Activated T-cell treated with anti-CD3 and anti-CD28 coated beads, Interleukin-2, amount 50 U/mL, for 72 hours (primary cell): ENCODE results near the gene SLC30A1. TPM values are rescaled to one million over a fixed set of nuclear protein-coding genes. Genes with fewer than 3 reads are reported as not detected.

Experiments
- ATAC-seq, 2 donors: fragments of 150-1000 bp; cut with Tn5 transposase; replicated peaks in 1 of 2; 2 replicates each; pipeline ENCODE4 v1.10.0; 2021; ENCODE audit warnings: moderate library complexity in 2 of 2, mild to moderate bottlenecking in 1 of 2
- DNase-seq, 2 donors: peaks; one replicate each; pipeline ENCODE4 v3.0.0; 2021 to 2022; ENCODE audit warnings: mixed read lengths in 1 of 2
- H3K27ac Mint-ChIP-seq: one replicate; pipeline ENCODE4 v1.8.0; 2022; ENCODE audit warnings: mild to moderate bottlenecking, moderate library complexity, mixed read lengths
- H3K27me3 Mint-ChIP-seq: one replicate; pipeline ENCODE4 v1.8.0; 2022; ENCODE audit warnings: low read depth, mixed read lengths
- H3K36me3 Mint-ChIP-seq, 2 donors: one replicate each; pipeline ENCODE4 v1.8.0; 2022; ENCODE audit warnings: mixed read lengths in 2 of 2, mild to moderate bottlenecking in 1 of 2; ENCODE audit not compliant: insufficient read depth in 2 of 2
- H3K4me1 Mint-ChIP-seq: one replicate; pipeline ENCODE4 v1.8.0; 2022; ENCODE audit warnings: low read depth, mixed read lengths
- H3K4me3 Mint-ChIP-seq, 2 donors: one replicate each; pipeline ENCODE4 v1.8.0; 2022; ENCODE audit warnings: mild to moderate bottlenecking in 2 of 2, mixed read lengths in 2 of 2, moderate library complexity in 2 of 2
- H3K9me3 Mint-ChIP-seq, 2 donors: one replicate each; pipeline ENCODE4 v1.8.0; 2022; ENCODE audit warnings: mixed read lengths in 2 of 2
- total RNA-seq, 2 donors: library from RNA; stranded (reverse); gene quantifications; one replicate each; pipeline ENCODE4 v1.2.3, GENCODE V29; 2022

SLC30A1 gene
- total RNA-seq, 2 donors from 2014 or later: 8.0 to 8.6 TPM

DNA sequence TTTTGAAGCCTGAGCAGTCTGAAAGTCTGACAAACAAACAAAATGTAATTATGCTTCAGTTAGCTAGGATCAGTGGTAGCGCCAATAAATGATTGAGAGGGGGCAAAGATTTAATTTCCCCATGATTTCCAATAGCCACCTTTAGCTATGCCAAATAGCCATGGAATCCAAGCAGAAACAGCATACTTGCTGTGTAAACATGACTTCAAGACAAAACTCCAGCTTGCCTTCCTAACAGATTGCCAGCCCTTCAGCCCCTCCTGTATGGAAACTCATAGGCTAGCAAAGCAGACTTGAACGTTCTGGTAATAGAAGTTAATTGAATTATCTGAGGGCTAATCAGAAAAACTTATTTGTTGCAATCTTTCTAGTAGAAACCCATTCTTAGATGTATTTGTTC is 25.6 kb upstream of the SLC30A1 start:
- Mint-ChIP-seq H3K9me3 (no peaks in the 10 kb centered on the region), H3K4me3 (no peak overlapping the region), H3K27ac (no peak overlapping the region), H3K4me1 (peaks cover 25% of the 10 kb centered on the region), H3K27me3 (no peaks in the 10 kb centered on the region), H3K36me3 (no peaks in the 10 kb centered on the region)
- ATAC-seq: no peak
- no peak for DNase-seq

GRCh38 chr1:211603713-211604112 is 24.8 kb upstream of the SLC30A1 start:
- Mint-ChIP-seq H3K4me1 (peaks cover 25% of the 10 kb centered on the region), H3K4me3 (no peak overlapping the region), H3K27me3 (no peaks in the 10 kb centered on the region), H3K9me3 (no peaks in the 10 kb centered on the region), H3K36me3 (no peaks in the 10 kb centered on the region), H3K27ac (no peak overlapping the region)
- no peak for ATAC-seq
- DNase-seq: no peak

- Mint-ChIP-seq H3K27ac (no peak overlapping the region), H3K36me3 (no peaks in the 10 kb centered on the region), H3K4me3 (no peak overlapping the region), H3K9me3 (no peaks in the 10 kb centered on the region), H3K4me1 (peaks cover 25% of the 10 kb centered on the region), H3K27me3 (no peaks in the 10 kb centered on the region)
- DNase-seq (no peak), ATAC-seq (no peak)
These were observed 24.3 kb upstream of the SLC30A1 start for GRCh38 chr1:211603191-211603701.

GRCh38 chr1:211601982-211602670 is 23.2 kb upstream of the SLC30A1 start:
- Mint-ChIP-seq H3K9me3 (no peaks in the 10 kb centered on the region), H3K4me3 (no peak overlapping the region), H3K4me1 (peaks cover 28% of the 10 kb centered on the region), H3K36me3 (no peaks in the 10 kb centered on the region), H3K27ac (no peak overlapping the region), H3K27me3 (no peaks in the 10 kb centered on the region)
- no peak for DNase-seq
- ATAC-seq: no peak

DNA sequence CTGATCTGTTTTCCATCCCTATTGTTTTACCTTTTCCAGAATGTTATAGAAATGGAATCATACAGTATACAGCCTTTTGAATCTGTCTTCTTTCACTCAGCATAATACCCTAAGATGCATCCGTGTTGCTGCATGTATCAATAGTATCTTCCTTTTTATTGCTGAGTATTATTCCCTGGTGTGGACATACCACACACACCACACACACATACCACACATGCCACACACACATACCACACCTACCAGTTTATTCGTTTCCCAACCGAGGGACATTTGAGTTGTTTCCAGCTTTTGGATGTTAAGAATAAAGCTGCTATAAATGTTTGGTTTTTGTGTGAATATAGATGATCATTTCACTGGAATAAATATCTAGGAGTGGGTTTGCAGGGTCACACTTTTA is 22.2 kb upstream of the SLC30A1 start:
- DNase-seq: no peak
- H3K4me3 Mint-ChIP-seq: no peak overlapping the region
- no peaks in the 10 kb centered on the region for H3K9me3 Mint-ChIP-seq
- H3K27ac Mint-ChIP-seq: no peak overlapping the region
- peaks cover 3% of the 10 kb centered on the region for H3K27me3 Mint-ChIP-seq
- H3K4me1 Mint-ChIP-seq: peaks cover 20% of the 10 kb centered on the region
- no peak for ATAC-seq
- no peaks in the 10 kb centered on the region for H3K36me3 Mint-ChIP-seq

- ATAC-seq: no peak
- DNase-seq: no peak
- H3K4me3 Mint-ChIP-seq: no peak overlapping the region
- H3K4me1 Mint-ChIP-seq: peaks cover 12% of the 10 kb centered on the region
- H3K27me3 Mint-ChIP-seq: peaks cover 7% of the 10 kb centered on the region
- H3K36me3 Mint-ChIP-seq: no peaks in the 10 kb centered on the region
- H3K27ac Mint-ChIP-seq: no peak overlapping the region
- no peaks in the 10 kb centered on the region for H3K9me3 Mint-ChIP-seq
These were observed 20.3 kb upstream of the SLC30A1 start for GRCh38 chr1:211599250-211599649.

- Mint-ChIP-seq H3K9me3 (no peaks in the 10 kb centered on the region), H3K27ac (no peak overlapping the region), H3K27me3 (peaks cover 7% of the 10 kb centered on the region), H3K4me1 (peaks cover 12% of the 10 kb centered on the region), H3K4me3 (no peak overlapping the region), H3K36me3 (no peaks in the 10 kb centered on the region)
- no peak for DNase-seq
- ATAC-seq: no peak
These were observed 19.6 kb upstream of the SLC30A1 start for GRCh38 chr1:211598514-211598913.

DNA sequence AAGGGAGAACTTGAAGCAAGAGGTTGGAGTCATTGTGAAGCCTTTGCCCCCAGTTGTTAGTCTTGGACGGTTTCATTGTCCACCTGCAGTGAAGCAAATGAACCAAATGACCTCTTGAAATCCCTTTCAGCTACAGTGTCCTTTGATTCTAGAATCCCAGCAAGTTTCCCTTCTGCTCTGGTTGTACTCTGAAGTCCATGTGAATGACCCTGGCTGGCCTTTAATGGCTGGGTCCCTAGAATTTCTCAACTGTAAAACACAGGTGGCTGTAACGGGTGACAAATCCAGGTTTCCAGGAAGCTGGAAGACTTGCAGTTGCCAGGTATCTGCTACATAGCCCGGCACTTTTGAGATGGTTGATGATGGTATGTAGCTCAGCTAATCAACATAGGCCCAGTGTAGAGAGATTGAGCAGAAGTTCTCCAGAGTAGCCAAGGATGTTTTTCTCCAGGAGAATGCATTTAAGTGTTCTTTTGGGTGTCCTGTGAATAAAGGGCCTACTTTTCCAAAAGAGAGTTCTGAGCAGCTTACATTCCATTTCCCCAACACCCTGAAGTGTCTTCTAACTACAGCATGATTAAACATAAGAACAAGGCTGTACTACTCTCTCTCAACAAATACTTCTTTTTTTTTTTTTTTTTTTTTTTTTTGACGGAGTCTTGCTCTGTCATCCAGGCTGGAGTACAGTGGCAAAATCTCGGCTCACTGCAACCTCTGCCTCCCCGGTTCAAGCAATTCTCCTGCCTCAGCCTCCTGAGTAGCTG is 17.6 kb upstream of the SLC30A1 start:
- Mint-ChIP-seq H3K27me3 (peaks cover 18% of the 10 kb centered on the region), H3K27ac (no peak overlapping the region)

DNA sequence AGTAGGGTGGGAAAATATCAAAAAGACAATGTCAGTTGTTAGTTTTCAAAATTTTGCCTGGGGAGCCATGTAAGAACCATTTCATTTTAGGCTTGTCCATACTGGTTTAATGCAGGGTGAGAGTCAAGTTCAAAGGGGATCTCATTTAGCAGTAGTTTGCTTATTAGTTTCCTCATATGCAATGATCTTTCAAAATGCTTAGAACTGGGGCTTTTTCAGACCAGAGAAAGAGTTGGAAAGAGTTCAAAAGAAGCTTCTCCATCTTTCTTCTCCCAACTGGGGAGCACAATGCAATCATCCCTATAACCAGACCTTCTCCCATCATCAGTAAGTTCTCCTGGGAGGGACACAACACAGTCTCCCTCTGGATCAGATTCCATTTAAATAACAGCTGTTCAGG is 16.5 kb upstream of the SLC30A1 start:
- Mint-ChIP-seq H3K27me3 (peaks cover 18% of the 10 kb centered on the region), H3K4me3 (no peak overlapping the region), H3K36me3 (no peaks in the 10 kb centered on the region), H3K4me1 (peaks cover 24% of the 10 kb centered on the region), H3K9me3 (no peaks in the 10 kb centered on the region), H3K27ac (no peak overlapping the region)
- no peak for ATAC-seq
- no peak for DNase-seq

More for the DNA sequence above, 17.6 kb upstream of the SLC30A1 start:
- Mint-ChIP-seq H3K36me3 (no peaks in the 10 kb centered on the region), H3K4me1 (peaks cover 24% of the 10 kb centered on the region), H3K4me3 (no peak overlapping the region), H3K9me3 (no peaks in the 10 kb centered on the region)
- ATAC-seq: no peak
- no peak for DNase-seq

DNA sequence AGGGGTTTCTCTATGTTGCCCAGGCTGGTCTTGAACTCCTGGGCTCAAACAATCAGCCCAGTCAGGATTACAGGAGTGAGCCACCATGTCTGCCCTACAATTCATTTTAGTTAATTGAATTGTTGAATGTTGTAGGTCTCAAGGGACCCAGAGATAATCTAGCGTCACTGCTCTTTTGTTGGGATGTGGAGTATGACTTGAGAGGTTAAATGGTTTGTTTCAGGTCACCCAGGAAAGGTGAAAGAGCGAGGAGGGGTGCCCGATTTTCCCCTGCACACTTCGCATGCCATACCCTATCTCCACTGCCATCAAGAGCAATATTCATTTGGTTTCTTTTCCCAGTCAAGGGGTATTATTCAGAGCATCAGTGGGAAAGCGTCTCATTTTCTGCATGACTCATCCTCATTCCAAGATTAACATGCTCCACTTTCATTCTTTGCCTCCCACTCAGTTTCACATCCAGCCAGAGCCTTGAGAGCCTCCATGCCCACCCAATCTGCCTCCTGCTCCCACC is 13.1 kb upstream of the SLC30A1 start:
- H3K4me1 Mint-ChIP-seq: peaks cover 12% of the 10 kb centered on the region
- H3K27me3 Mint-ChIP-seq: peaks cover 18% of the 10 kb centered on the region
- DNase-seq (no peak), ATAC-seq (no peak)
- no peak overlapping the region for H3K27ac Mint-ChIP-seq
- H3K36me3 Mint-ChIP-seq: no peaks in the 10 kb centered on the region
- no peaks in the 10 kb centered on the region for H3K9me3 Mint-ChIP-seq
- no peak overlapping the region for H3K4me3 Mint-ChIP-seq

DNA sequence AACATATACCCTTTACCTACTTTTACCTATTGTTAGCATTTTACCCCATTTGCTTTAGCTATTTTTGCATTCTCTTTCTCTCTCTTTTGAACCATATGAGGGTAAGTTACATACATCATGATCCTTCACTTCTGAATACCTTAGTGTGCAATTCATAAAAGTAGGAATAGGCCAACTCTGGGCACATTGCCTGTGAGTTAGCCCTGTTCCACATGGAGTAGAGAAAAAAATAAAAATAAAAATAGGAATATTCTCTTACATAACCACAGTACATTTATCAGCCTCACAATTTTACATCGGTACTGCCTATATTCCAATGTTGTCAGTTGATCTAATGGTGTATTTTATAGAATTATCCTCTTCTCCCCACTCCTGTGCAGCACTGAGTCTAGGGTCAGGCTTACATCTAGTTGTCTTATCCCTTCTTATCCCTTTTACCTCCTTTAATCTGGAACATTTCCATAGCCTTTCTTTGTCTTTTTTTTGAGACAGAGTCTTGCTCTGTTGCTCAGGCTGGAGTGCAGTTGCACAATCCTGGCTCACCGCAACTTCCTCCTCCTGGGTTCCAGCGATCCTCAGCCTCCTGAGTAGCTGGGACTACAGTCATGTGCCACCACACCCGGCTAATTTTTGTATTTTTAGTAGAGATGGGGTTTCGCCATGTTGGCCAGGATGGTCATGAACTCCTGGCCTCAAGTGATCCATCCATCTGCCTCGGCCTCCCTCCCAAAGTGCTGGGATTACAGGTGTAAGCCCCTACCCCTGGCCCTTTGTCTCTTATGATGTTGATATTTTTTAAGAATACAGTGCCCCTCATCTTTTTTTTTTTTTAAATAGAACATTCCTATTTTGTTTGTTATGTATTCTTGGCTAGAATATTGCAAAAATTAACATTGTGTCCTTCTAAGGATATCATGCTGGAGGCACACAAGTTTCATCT is 11.1 kb upstream of the SLC30A1 start:
- H3K27me3 Mint-ChIP-seq: peaks cover 12% of the 10 kb centered on the region
- H3K27ac Mint-ChIP-seq: no peak overlapping the region
- ATAC-seq (no peak), DNase-seq (no peak)
- H3K9me3 Mint-ChIP-seq: no peaks in the 10 kb centered on the region
- no peaks in the 10 kb centered on the region for H3K36me3 Mint-ChIP-seq
- H3K4me3 Mint-ChIP-seq: no peak overlapping the region
- peaks cover 11% of the 10 kb centered on the region for H3K4me1 Mint-ChIP-seq

DNA sequence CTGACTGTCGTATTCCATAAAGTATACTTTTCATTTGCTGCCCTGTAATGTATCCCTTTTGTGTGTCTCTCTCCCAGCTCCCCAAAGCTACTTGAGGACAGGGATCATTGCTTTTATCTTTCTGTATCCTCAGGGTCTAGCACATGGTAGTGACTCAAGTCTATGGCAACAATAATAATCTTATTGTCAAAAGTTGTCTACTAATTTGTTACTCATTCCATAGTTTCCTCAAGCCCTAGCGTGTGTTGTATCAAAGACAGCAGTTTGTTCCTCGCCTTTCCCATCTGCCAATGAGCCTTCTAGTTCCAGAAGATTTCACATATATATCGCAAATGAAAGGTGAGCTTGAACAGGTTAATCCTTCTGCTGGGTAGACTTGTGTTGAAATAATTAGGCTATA is 9.8 kb upstream of the SLC30A1 start:
- H3K27ac Mint-ChIP-seq: no peak overlapping the region
- no peak for ATAC-seq
- H3K36me3 Mint-ChIP-seq: no peaks in the 10 kb centered on the region
- no peaks in the 10 kb centered on the region for H3K9me3 Mint-ChIP-seq
- DNase-seq: no peak
- H3K27me3 Mint-ChIP-seq: peaks cover 12% of the 10 kb centered on the region
- H3K4me1 Mint-ChIP-seq: peaks cover 11% of the 10 kb centered on the region
- H3K4me3 Mint-ChIP-seq: no peak overlapping the region

DNA sequence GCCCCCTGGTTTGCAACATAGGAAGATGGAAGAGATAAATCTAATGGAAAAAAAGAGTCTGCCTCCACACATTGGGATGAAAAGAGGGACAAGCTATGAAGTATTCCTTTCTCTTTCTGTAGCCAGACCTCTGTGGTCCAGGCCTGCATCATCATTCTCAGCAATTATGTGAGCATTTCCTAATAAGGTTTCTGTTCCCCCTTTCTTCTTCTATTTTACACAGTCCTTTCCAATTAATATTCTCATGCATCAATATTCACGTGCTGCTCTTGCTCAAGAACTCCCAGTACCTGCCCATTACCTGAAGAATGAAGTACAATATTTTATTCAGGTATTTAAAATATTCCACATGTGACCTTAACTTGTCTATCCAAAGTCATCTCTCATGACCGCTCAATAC is 8.2 kb upstream of the SLC30A1 start:
- Mint-ChIP-seq H3K27me3 (peaks cover 4% of the 10 kb centered on the region), H3K36me3 (no peaks in the 10 kb centered on the region), H3K4me1 (peaks cover 8% of the 10 kb centered on the region), H3K4me3 (no peak overlapping the region), H3K9me3 (no peaks in the 10 kb centered on the region), H3K27ac (no peak overlapping the region)
- ATAC-seq (no peak), DNase-seq (no peak)
